Colon (tissue), 2 donors: ENCODE results near the gene RCAN2.
A peak's percentile ranks its signal among the peaks of the same experiment; 100 is the strongest.

Experiments used
- FAIRE-seq: peaks from 2 replicates; lab custom pipeline; 2012; peaks lifted over from hg19 to GRCh38; lab: Jason Lieb, UNC
- donor health status: control.
- donor health status: control.

RCAN2 gene

GRCh38 chr6:46491628-46492547, 639 bp upstream of the RCAN2 start:
- FAIRE-seq: no peak

GRCh38 chr6:46490425-46491200, 636 bp downstream of the RCAN2 start:
- FAIRE-seq: no peak

- no peak for FAIRE-seq
These were observed 5.1 kb downstream of the RCAN2 start for GRCh38 chr6:46486181-46486580.

GRCh38 chr6:46484081-46484820, 7.0 kb downstream of the RCAN2 start:
- peak; percentile 28 for FAIRE-seq

GRCh38 chr6:46476301-46476700, 14.9 kb downstream of the RCAN2 start:
- FAIRE-seq: no peak

- no peak for FAIRE-seq
These were observed 17.4 kb downstream of the RCAN2 start for GRCh38 chr6:46473881-46474280.

- no peak for FAIRE-seq
These were observed 19.0 kb downstream of the RCAN2 start for GRCh38 chr6:46472243-46472642.

GRCh38 chr6:46469021-46469420, 22.2 kb downstream of the RCAN2 start:
- FAIRE-seq: no peak

- no peak for FAIRE-seq
These were observed 22.7 kb downstream of the RCAN2 start for GRCh38 chr6:46468403-46469010.

GRCh38 chr6:46466570-46466969, 24.7 kb downstream of the RCAN2 start:
- FAIRE-seq: no peak

GRCh38 chr6:46465294-46466165, 25.7 kb downstream of the RCAN2 start:
- FAIRE-seq: no peak

- FAIRE-seq: no peak
These were observed 35.0 kb downstream of the RCAN2 start for GRCh38 chr6:46456297-46456696.

GRCh38 chr6:46454691-46455090, 36.6 kb downstream of the RCAN2 start:
- no peak for FAIRE-seq

GRCh38 chr6:46453741-46454316, 37.4 kb downstream of the RCAN2 start:
- no peak for FAIRE-seq

- FAIRE-seq: no peak
These were observed 38.0 kb downstream of the RCAN2 start for GRCh38 chr6:46453216-46453615.

- FAIRE-seq: no peak
These were observed 38.8 kb downstream of the RCAN2 start for GRCh38 chr6:46452312-46452917.

- no peak for FAIRE-seq
These were observed 39.9 kb downstream of the RCAN2 start for GRCh38 chr6:46451343-46451742.

GRCh38 chr6:46444772-46445454, 46.3 kb downstream of the RCAN2 start:
- FAIRE-seq: no peak

- no peak for FAIRE-seq
These were observed 47.6 kb downstream of the RCAN2 start for GRCh38 chr6:46443623-46444022.

GRCh38 chr6:46440641-46441040, 50.6 kb downstream of the RCAN2 start:
- FAIRE-seq: no peak
